GM12875 (cell line): ENCODE results near the gene TCF3.

ENCODE experiments used
- H3K4me3 ChIP-seq: one replicate; pipeline ENCODE4 v1.5.1; 2011; ENCODE audit warnings: low read depth, low read length, control low read depth
- TF ChIP-seq, protein P1 (sequence below): IDR thresholded peaks from 2 replicates; pipeline ENCODE4 v1.5.1; 2011; ENCODE audit warnings: low read depth, mild to moderate bottlenecking, control low read depth, inconsistent platforms, low read length, moderate library complexity, borderline replicate concordance; ENCODE audit not compliant: insufficient read depth

The TCF3 gene

GRCh38 chr19:1626417-1627010, 25.9 kb downstream of the TCF3 start:
- TF ChIP-seq, protein P1, sequence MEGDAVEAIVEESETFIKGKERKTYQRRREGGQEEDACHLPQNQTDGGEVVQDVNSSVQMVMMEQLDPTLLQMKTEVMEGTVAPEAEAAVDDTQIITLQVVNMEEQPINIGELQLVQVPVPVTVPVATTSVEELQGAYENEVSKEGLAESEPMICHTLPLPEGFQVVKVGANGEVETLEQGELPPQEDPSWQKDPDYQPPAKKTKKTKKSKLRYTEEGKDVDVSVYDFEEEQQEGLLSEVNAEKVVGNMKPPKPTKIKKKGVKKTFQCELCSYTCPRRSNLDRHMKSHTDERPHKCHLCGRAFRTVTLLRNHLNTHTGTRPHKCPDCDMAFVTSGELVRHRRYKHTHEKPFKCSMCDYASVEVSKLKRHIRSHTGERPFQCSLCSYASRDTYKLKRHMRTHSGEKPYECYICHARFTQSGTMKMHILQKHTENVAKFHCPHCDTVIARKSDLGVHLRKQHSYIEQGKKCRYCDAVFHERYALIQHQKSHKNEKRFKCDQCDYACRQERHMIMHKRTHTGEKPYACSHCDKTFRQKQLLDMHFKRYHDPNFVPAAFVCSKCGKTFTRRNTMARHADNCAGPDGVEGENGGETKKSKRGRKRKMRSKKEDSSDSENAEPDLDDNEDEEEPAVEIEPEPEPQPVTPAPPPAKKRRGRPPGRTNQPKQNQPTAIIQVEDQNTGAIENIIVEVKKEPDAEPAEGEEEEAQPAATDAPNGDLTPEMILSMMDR = no peak
- no peak overlapping the region for H3K4me3 ChIP-seq

DNA sequence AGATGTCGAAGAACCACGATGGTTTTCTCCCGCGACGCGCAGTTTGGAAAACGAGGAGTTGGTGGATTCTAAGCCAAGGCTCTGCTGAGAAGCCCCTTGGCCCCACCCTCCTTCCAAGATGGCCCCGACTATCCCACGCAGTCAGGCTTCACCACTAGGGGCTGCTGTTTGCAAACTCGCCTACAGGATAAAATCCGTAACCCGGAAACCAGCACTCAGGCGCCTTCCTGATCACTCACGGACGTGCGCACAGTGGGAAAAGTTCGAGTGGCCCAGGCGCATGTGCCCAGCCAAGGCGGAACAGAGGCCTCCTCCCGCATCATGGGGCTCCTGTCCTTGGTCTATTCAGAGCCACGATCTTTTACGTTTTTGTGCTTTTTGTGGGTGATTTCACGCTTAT, 28.0 kb downstream of the TCF3 start:
- TF ChIP-seq, protein P1 = peak; percentile 86
- no peak overlapping the region for H3K4me3 ChIP-seq

GRCh38 chr19:1622541-1622940, 29.9 kb downstream of the TCF3 start:
- H3K4me3 ChIP-seq = no peak overlapping the region
- TF ChIP-seq, protein P1 = no peak

DNA sequence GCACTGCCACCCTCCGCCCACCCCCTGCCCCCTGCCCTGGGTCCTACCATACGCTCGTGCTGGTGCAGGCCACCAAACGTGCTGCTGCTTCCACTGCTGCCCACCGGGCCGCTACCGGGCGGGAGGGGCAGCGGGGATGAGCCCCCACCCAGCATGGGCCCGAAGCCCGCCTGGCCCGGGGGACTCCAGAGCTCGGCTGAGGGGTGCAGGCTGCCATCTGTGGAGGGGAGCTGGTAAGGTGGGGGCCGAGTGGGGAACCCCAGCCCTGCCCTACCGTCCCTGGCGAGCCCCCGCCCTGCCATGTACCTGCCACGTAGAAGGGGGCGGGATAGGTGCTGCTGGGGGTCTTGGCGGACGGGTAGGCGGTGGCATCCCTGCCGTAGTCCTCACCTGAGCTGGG, 30.4 kb downstream of the TCF3 start:
- no peak overlapping the region for H3K4me3 ChIP-seq
- TF ChIP-seq, protein P1 = no peak

GRCh38 chr19:1621574-1621973, 30.8 kb downstream of the TCF3 start:
- TF ChIP-seq, protein P1 = no peak
- no peak overlapping the region for H3K4me3 ChIP-seq

GRCh38 chr19:1621021-1621420, 31.4 kb downstream of the TCF3 start:
- TF ChIP-seq, protein P1 = no peak
- H3K4me3 ChIP-seq = no peak overlapping the region

- TF ChIP-seq, protein P1 = no peak
- no peak overlapping the region for H3K4me3 ChIP-seq
Measured at GRCh38 chr19:1620502-1620901, 31.9 kb downstream of the TCF3 start.
